Measurements from ENCODE around the gene SLC5A8.

DNA sequence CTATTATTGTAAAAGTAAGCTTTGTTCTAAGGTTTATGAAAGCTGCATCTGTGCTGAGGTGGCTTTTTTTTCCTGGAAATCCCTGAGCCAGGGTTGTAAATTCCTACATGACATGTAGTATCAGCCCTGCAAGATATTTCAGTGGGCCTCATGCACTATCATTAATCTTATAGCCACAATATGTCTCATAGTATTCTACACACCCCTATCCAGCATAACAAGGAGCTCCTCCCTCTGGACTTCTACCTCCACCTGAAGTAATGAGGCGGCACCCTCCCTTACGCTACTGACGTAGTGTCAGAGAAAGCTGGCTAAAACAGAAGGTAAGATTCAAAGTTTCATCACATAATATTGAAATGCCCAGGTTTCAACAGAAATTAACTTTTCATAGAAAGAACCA, 35.5 kb downstream of the SLC5A8 start:
- no peak for TF ChIP-seq CTCF (conservative IDR thresholded peaks at IDR 0.05; ENCODE audit: low read depth, low read length)
- no peak for TF ChIP-seq EZH2 (IDR thresholded peaks at IDR 0.05; ENCODE audit: low read length, unreplicated experiment)
- TF ChIP-seq EZH2phosphoT487 (IDR thresholded peaks at IDR 0.05; ENCODE audit: borderline replicate concordance, low read length) = no peak

Measured in PC-3 (cell line).